GM21447 (cell line): ENCODE data around the gene RAB31.

Experiments used
- ATAC-seq: cut with Tn5 transposase; IDR thresholded peaks from one replicate; pipeline ENCODE4 v1.9.1; 2021; ENCODE audit not compliant: unreplicated experiment

Gene RAB31

DNA sequence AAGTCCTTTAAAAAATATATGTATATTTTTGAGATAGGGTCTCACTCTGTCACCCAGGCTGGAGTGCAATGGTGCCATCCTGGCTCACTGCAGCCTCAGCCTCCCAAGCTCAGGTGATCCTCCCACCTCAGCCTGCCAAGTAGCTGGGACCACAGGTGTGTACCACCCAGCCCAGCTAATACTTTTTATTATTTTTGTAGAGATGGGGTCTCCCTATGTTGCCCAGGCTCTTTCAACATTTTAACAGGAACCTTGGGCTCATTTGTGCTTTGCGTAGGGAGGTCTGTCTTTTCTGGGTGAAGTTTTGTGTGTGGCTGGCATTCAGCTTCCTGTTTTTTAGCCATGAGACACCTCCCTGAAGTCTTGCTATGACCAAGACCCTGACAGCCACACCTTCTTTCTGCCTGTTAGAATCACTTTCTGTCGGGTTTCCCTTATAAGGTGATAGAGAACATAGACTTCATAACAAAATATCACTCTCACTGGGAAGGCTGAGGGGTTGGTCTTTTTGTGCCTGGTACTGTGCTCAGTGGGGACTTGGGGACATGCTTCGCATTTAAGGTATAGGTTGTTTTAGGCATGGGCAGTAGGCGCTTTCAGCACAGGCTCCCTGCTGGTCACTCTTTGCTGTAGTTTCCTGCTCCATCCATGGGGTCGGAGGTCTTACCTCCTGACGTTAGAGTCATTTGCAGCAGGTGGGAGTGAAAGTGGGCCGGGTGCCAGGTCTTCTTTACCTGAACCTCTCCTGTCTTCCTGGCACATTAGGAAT is 3.4 kb downstream of the RAB31 start:
- peak; percentile 66 for ATAC-seq

DNA sequence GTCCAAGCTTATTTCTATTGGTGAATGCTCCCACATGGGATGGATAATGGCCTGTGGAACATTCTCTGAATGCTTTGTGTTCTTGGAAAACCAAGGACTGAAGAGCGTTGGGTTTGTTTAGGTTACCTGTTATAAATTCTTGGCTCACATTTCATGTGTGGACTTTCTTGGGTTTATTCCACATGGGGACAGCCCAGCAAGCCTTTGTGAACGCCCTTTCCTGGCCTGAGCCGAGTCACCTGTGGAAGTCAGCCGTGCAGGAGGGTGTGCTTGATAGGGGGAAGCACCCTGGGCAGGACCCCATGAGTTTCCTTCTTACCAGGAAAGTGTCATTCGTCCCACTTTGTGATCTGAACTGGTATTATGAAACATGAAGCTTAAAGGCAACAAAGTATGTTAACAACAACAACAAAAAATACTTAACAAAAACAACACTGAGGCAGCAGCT is 4.1 kb downstream of the RAB31 start:
- ATAC-seq: no peak

DNA sequence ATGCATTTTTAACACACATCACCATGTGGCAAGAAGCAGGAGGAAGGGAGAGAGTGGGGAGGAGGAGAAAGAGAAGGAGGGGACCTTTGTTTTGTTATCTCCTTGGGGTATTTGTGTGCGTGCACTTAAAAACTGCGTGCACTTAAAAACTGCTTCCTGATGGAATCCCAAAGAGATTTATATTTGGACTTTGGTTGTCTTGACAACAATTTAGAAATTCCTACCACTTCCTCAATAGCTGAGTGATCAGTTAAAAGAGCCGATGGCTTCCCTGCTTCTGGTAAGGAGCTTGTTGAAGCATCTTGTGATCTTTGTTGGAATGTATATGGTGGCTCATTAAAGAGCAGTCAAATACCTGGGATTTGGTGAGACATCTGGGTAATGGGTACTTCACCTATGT is 4.5 kb downstream of the RAB31 start:
- ATAC-seq: no peak

DNA sequence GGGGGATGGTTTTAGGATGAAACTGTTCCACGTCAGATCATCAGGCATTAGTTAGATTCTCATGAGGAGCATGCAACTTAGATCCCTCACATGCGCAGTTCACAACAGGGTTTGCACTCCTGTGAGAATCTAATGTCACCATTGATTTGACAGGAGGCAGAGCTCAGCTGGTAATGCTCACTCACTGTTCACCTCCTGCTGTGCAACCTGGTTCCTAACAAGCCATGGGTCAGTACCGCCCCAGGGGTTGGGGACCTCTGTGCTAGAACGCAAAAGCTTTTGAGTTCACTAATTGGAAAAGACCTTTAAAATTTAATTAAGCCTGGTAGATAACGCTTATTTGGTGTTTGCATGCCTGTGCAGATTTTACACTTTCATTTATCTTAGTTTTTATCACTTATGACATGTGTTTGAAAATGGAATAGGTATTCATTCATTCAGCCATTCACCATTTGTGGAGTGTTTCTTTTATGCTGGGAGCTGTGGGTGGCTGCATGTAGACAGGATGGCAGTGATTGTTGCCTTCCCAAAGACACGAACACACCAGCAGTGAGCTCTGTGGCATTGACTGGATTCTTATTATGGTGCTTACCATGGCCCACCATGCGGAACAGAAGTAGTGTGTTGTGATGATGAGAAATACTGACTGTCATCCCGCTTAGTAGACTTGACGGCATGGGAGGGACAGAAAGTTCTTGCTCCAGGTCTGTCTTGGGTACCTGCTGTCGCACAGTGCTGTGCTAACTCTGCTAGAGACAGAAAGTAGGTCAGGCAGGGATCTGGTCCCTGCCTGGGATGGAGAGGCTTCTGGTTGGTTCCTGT is 6.4 kb downstream of the RAB31 start:
- no peak for ATAC-seq

DNA sequence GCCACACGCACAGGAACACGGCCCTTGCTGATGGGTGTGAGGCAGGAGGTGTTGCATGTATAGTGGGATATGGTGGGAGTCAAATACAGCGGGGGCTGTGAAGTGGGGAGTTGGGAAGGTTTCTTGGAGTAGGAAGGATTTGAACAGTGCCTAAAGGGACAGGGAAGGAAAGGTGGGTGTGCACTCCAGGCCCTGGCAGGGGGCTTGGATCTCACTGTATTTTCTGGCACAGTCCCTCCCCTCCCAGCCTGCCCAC is 6.9 kb downstream of the RAB31 start:
- ATAC-seq: no peak

DNA sequence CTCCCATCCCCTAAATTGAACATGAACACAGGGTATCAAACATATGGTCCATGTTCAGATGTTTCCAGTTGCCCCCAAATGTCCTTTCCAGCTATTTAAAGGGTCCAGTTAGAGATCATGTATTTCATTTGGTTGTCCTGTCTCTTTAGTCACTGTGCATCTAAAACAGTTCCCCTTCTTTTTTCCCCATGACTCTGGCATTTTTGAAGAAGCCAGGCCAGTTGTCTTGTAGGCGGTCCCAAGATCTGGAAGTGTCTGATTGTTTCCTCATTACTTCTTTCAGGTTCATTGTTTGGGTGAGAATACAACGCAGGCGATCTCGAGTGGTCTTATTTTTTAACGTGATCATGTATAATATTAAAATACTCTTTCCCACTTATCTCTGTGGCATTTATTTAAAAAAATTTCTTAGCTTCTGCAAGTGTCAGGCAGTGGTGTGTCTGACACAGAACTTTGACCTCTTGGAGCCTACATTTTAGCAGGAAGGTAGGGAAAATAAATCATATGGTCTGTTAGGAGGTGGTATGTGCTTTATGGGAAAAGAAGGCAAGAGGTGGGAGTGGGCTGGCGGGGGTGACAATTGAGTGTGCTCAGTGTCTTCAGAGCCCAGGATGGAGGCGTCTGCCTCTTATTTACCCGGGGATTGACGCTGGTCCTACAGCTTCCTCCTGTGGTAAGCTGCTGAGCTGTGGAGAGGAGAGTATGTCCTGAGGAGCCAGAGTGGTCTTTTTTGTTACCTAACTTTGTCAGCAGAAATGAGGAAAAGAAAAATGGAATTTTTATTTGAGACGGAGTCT is 8.1 kb downstream of the RAB31 start:
- ATAC-seq: no peak

DNA sequence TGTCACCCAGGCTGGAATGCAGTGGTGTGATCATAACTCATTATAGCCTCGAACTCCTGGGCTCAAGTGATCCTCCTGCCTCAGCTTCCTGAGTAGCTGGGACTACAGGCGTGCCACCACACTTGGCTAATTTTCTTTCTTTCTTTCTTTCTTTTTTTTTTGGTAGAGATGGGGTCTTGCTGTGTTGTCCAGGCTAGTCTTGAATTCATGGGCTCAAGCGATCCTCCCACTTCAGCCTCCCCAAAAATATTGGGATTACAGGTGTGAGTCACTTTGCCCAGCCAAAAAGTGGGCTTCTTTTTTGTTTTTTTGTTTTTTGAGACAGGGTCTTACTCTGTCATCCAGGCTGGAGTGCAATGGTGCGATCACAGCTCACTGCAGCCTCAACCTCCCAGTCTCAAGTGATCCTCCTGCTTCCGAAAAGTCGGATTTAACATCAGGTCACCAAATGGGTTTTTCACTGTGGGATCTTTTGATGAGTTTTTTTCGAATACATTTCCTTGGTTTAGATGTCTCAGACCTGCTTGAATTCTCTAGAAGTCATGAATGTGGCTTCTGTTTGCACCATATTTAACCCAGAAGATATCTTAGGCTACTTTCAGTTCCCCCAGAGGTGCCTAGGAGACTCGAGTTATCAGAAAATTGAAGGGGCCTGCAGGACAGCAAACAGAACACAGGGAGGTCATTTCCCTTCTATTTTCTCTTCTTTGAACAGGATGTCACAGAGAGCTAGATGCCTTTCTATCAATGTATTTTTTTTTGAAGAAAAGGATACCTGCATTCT is 8.9 kb downstream of the RAB31 start:
- ATAC-seq: no peak

DNA sequence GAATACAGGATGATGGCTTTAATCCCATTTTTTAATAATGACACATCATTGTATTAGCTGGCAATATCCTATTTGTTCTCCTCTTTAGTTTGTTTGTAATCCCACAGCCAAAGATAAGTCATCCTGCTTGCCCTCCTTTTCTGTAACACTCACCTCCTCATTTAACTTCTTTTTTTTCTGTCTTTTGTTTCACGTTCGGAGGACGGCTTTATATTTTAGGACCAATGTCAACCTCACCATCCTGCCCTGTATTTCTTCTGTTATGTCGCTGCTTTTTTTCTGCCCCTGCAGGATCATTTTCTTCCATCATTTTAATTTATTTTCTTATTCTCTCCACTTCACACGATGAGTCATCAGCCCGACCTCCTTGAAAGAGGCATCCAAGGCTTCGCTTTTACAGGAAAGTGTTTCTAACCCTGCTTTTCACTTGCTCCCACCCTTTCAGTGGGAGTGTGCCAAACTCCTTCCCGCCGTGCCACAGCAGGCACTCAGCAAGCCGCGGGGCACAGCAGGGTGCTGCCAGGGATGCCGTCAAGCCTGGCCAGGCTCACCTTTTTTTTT is 11.4 kb downstream of the RAB31 start:
- ATAC-seq: no peak

DNA sequence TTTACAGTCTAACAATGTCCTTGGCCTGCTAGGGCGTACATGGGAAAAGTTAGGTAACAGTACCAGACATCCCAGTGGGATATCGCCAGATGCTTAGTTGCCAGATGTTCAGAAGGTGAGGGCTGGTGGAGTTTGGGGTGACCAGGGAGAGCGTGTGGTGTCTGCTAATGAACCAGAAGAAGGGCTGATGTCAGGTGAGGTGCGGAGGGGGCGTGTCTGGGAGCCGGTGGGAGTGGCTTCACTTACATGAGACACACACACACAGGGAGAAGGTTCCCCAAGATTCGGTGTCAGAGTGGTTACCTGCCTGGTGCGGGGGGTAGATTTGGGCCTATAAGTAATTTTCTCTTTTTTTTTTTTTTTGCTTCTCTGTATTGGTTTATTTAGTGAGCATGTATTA is 12.2 kb downstream of the RAB31 start:
- ATAC-seq: no peak

DNA sequence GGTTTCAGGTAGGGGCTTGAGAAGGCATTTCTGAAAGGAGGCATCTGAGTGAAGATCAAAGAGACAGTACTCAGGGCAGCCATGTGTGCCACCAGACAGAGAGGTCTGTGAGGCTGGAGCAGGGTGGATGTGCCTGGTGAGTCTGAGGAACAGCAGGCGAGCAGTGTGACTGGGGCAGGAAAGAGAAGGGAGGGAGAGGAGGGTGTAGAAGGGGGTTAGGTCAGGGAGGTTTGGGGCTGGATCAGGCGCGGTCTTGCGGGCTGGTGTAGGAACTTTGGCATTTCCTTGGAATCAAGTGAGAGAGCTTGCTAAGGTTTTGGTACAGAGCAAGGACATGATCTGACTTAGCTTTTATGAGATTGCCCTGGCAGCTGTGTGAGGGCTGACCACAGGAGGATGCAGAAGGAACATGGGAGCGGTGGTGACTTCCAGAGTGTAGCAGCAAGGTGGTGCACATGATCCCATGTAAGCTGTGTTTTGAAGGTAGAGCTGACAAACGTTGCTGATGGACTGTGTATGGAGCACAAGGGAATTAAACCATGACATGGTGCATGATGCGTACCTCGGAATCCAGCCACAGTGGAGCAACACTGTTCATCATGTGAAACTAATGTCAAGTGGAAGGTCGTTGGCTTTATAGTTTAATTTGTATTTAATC is 13.9 kb downstream of the RAB31 start:
- ATAC-seq: no peak

DNA sequence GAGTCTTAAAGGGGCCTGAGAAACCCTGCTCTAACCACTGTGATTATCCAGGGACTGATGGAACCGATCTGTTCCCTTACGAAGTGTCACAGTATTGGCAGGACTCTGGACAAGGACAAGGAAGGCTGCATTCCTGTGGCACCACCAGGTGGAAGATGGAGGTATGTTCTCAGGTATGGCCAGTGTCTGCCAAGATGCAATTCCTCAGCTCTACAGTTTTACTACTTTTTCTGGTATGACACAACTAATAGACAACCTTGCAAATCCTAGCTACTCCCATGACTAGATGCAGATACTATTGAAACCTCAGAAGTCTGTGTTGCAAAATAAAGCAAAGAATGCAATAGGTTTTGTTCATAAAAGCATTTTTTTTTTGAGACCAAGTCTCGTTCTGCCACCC is 14.6 kb downstream of the RAB31 start:
- no peak for ATAC-seq

DNA sequence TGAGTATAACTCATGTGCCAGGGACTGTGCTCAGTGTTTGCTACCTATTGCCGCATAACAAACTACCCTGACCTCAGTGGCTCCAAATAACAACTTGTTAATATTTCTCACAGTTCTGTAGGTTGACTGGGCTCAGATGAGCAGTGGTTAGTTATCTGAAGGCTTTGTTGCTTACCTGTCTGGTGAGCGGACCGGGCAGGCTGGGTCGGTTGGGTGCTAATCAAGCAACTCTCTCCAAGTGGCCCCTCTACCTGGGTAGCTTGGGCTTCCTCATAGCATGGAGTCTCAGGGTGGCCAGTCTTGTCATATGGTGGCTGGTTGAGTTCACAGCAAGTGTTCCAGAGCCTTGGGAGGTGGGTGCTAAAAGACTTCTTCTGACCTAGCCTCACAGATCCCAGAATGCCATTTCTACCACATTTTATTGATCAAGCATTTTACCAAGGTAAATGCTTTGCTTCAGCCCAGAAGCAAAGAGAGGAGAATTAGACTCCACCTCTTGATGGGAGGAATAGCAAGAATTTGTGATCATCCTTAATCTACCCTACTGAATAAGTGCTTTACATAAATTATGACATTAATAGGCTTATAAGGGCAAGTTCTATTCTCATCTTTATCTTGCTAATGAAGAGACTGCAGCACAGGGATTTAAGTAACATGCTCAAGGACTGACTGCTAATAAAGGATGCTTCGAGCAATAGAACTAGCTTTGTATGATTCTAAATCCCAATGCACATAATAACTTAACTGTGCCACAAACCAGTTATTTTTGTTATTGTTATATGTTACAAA is 16.9 kb downstream of the RAB31 start:
- no peak for ATAC-seq

DNA sequence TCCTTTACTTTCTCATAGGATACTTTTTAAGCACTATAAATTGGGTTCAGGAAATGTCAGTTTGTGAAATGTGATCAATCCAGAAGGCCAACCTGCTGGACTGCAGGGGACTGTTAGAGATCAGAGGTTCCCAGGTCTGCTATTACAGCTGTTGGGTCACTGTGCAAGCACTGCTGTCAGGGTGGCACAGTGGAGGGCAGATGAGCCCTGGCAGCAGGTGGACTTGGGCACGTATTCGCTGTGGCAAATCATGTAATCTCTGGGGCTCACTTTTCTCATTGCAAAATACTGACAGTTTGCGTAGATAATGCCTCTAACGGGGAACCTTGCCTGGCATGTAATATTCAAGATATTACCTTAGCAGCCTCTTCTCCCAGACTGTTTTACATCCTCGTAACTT is 18.1 kb downstream of the RAB31 start:
- ATAC-seq: no peak

DNA sequence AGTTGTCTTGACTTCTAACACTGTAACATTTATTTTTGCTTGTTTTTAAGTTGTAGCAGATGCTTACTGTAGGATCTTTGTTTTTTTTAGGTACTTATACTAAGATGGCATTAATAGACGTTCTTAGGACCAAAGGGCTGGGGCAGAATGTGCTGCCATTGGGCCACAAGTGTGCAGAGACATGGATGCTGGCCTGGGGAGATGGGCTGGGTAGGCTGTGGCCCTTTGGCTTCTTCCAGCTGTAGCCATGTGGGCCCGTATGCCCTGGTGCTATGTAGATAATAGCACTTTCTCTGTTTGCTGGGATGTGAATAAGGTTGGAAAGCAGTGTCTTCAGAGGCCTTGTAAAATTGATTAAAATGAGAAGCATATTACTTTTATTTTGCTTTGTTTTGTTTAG is 18.8 kb downstream of the RAB31 start:
- no peak for ATAC-seq

DNA sequence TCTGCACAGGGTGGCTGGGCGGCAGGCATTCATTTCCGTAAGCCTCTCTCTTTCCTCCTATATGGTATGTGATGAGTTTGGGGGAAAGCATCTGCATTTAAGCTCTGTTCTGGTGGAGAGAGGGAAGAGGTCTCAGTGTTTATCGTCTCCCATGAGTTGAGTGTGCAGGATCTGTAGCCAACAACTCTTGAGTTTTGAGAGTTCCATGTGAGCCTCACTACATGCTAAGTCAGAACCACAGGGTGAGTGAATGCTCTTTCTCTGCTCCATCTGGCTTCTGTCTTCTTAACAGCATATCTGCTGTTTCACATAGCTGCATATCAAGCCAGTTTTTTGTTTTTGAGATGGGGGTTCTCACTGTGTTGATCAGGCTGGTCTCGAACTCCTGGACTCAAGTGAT is 22.7 kb downstream of the RAB31 start:
- no peak for ATAC-seq

DNA sequence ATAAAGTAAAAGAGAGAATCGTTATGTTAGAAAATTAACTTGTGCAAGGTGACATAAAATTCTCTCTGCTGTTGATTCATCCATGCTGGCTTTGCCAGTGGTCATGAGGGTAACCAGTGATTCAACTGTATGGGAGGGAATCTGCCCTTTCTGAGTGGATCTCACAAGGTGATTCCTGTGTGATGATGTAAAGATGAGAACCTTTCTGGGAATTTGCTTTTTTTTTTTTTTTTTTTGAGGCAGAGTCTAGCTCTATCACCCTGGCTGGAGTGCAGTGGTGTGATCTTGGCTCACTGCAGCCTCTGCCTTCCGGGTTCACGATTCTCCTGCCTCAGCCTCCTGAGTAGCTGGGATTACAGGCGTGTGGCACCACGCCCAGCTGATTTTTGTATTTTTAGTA is 23.3 kb downstream of the RAB31 start:
- ATAC-seq: no peak

DNA sequence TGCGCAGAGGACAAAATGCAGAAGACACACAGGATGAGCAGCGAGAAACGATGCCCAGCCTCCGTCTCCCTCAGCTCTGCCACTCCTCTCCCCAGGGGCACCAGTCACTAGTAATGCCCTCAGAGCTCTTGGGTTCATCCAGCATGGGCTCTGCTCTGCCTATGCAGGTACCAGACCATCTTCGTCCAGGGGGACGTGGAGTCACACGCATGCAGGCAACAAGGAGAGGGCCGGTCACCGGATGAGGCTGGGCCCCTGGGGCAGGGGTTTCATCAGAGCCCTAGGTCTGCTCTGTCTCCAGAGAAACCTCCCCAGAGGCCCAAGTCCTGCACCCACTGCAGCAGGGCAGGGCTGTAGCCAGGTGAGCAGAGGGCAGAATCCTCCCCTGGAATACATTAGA is 23.9 kb downstream of the RAB31 start:
- ATAC-seq: no peak

DNA sequence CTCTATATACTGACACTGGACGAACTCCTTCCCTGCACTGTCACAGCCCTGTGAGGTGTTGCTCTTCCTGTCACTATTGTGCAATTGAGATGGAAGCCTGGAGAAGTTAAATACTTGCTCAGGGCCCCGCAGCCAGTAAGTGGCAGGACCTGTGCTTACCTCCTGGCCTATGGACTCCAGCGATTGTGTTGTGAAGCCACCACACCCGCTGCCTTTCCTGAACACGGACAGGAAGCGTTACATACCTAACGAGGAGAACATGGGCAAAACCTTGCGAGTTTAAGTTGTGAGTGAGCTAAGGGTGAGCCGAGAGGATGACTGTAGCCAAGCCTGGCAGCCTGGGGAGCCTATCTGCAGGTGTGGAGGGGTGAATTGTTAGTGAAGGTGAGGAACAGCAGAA is 26.1 kb downstream of the RAB31 start:
- ATAC-seq: no peak

DNA sequence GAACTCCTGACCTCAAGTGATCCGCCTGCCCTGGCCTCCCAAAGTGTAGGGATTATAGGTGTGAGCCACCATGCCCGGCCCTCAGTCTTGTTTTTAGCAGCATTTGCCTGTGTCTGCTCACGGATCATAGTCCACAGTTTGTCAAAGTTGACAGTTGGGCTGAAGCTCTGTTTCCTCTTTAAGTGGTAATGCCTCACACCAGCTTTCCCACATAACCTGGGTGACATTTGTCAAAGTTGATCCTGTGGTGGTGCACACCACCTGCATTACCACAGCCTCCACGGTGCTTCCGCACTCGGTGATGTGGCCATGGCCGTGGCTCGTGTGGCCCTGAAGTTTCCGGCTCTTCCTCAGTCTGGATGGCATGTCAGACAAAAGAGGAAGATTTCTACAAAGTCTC is 27.1 kb downstream of the RAB31 start:
- no peak for ATAC-seq

DNA sequence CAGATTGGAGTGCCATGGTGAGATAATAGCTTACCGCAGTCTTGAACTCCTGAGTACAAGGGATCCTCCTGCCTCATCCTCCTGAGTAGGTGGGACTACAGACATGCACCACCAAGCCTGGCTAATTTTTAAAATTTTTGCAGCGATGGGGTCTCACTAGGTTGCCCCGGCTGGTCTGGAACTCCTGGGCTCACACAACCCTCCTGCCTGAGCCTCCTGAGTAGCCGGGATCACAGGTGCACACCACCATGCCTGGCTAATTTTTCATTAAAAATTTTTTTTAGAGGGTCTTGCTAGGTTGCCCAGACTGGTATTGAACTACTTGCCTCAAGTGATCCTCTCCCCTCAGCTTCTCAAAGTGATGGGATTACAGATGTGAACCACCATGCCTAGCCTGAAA is 27.8 kb downstream of the RAB31 start:
- ATAC-seq: no peak
